Measurements from ENCODE around the gene SLC22A23. TPM values are rescaled to one million over a fixed set of nuclear protein-coding genes. Genes with fewer than 3 reads are reported as not detected.

The SLC22A23 gene
- total RNA-seq, 4 donors from 2014 or later, result 7.6 to 13.1 (median 9.5) TPM

- peaks cover 8 to 33% (median 28%) of the 10 kb centered on the region in 4 donors for H3K4me1 ChIP-seq
- TF ChIP-seq CTCF (IDR thresholded peaks at IDR 0.05), result no peak
- TF ChIP-seq POLR2AphosphoS5 (IDR thresholded peaks at IDR 0.05), result no peak
- no peak for TF ChIP-seq EP300 (IDR thresholded peaks at IDR 0.05)
- no peak for TF ChIP-seq POLR2A (IDR thresholded peaks at IDR 0.05; ENCODE audit: low read depth)
- whole genome bisulfite sequencing, result 92% methylated on average over 7 of the region's 7 CpGs
- no peak for DNase-seq (ENCODE audit: extremely low spot score)
- no peak overlapping the region for H3K4me3 ChIP-seq
- peaks cover 0 to 9% (median 0%) of the 10 kb centered on the region in 4 donors for H3K36me3 ChIP-seq
- intact Hi-C loops (cut with DNase I), result no loop called here
- H3K27ac ChIP-seq (replicated peaks in 1 of 4), result no peak overlapping the region
- no peaks in the 10 kb centered on the region for H3K9me3 ChIP-seq
- no peaks in the 10 kb centered on the region for H3K27me3 ChIP-seq
These were observed 136.5 kb downstream of the SLC22A23 start for GRCh38 chr6:3320238-3320811.

GRCh38 chr6:3319610-3320200 lies 137.1 kb downstream of the SLC22A23 start:
- Histone ChIP-seq H3K4me3 (no peak overlapping the region), H3K27me3 (no peaks in the 10 kb centered on the region), H3K4me1 (peaks cover 2 to 26% (median 22%) of the 10 kb centered on the region in 4 donors), H3K27ac (replicated peaks in 1 of 4) (no peak overlapping the region), H3K36me3 (peaks cover 0 to 9% (median 0%) of the 10 kb centered on the region in 4 donors), H3K9me3 (no peaks in the 10 kb centered on the region)
- DNase-seq (ENCODE audit: extremely low spot score), result no peak
- TF ChIP-seq EP300 (IDR thresholded peaks at IDR 0.05) (no peak), CTCF (IDR thresholded peaks at IDR 0.05) (no peak), POLR2A (IDR thresholded peaks at IDR 0.05; ENCODE audit: low read depth) (no peak)
- 88% methylated on average over 8 of the region's 10 CpGs for WGBS
- intact Hi-C loops (cut with DNase I), result no loop called here

- intact Hi-C loops (cut with DNase I), result no loop called here
- DNase-seq (ENCODE audit: extremely low spot score), result no peak
- Histone ChIP-seq H3K9me3 (no peaks in the 10 kb centered on the region), H3K27me3 (no peaks in the 10 kb centered on the region), H3K36me3 (peaks cover 0 to 9% (median 0%) of the 10 kb centered on the region in 4 donors), H3K4me1 (peaks cover 0 to 20% (median 17%) of the 10 kb centered on the region in 4 donors), H3K4me3 (no peak overlapping the region), H3K27ac (replicated peaks in 1 of 4) (no peak overlapping the region)
- 95% methylated on average over 12 of the region's 13 CpGs for WGBS
- TF ChIP-seq POLR2A (IDR thresholded peaks at IDR 0.05; ENCODE audit: low read depth) (no peak), CTCF (IDR thresholded peaks at IDR 0.05) (no peak), EP300 (IDR thresholded peaks at IDR 0.05) (no peak), POLR2AphosphoS5 (IDR thresholded peaks at IDR 0.05) (no peak)
These were observed 137.9 kb downstream of the SLC22A23 start for GRCh38 chr6:3318821-3319540.

- intact Hi-C loops (cut with DNase I), result no loop called here
- no peaks in the 10 kb centered on the region for H3K27me3 ChIP-seq
- DNase-seq (ENCODE audit: extremely low spot score), result no peak
These were observed 138.6 kb downstream of the SLC22A23 start for GRCh38 chr6:3318226-3318625.

More at GRCh38 chr6:3318226-3318625, 138.6 kb downstream of the SLC22A23 start:
- no peak overlapping the region for H3K27ac ChIP-seq (replicated peaks in 1 of 4)
- peaks cover 0 to 17% (median 15%) of the 10 kb centered on the region in 4 donors for H3K4me1 ChIP-seq
- WGBS, result 81% methylated on average over 10 of the region's 10 CpGs
- peaks cover 0 to 9% (median 0%) of the 10 kb centered on the region in 4 donors for H3K36me3 ChIP-seq
- TF ChIP-seq POLR2A (IDR thresholded peaks at IDR 0.05; ENCODE audit: low read depth), result no peak
- no peak for TF ChIP-seq CTCF (IDR thresholded peaks at IDR 0.05)
- no peak for TF ChIP-seq POLR2AphosphoS5 (IDR thresholded peaks at IDR 0.05)
- TF ChIP-seq EP300 (IDR thresholded peaks at IDR 0.05), result no peak
- no peak overlapping the region for H3K4me3 ChIP-seq
- H3K9me3 ChIP-seq, result no peaks in the 10 kb centered on the region

Measured in esophagus muscularis mucosa (tissue), 4 donors.